Caco-2 (cell line): ENCODE measurements around the gene GSX1. TPM values are rescaled to one million over a fixed set of nuclear protein-coding genes. Genes with fewer than 3 reads are reported as not detected.

Source experiments
- BruUV-seq: library from RNA; stranded (reverse); fragments of 400-500 nt; replicated peaks from 2 replicates; lab custom pipeline; 2021; lab: Mats Ljungman, UMichigan
- CTCF ChIA-PET: fragments of 300-600 bp; sonication (Branson Sonifier 250); formaldehyde crosslinking; loops from one replicate; lab custom pipeline; 2022; ENCODE audit warnings: antibody characterized with exemption; lab: Charles Lee
- POLR2A ChIA-PET: fragments of 300-600 bp; sonication (Branson Sonifier 250); formaldehyde crosslinking; loops from one replicate; lab custom pipeline; 2022; ENCODE audit warnings: antibody characterized with exemption; lab: Charles Lee
- DNase-seq, 2 experiments: peaks; one replicate each; pipeline versions ENCODE4 v3.0.0 to v3.0.0-alpha.2; 2020 to 2022
- H3K27me3 ChIP-seq: replicated peaks from 2 replicates; pipeline ENCODE4 v1.6.0; 2011; ENCODE audit warnings: low read length; ENCODE audit not compliant: control insufficient read depth, insufficient read depth
- H3K36me3 ChIP-seq: 2 replicates; pipeline ENCODE4 v1.5.1; 2011; ENCODE audit warnings: low read length; ENCODE audit not compliant: control insufficient read depth, insufficient read depth
- H3K4me1 ChIP-seq: fragments of 250-450 bp; sonication (Bioruptor Pico); 2 replicates; pipeline ENCODE4 v1.5.1; 2020; ENCODE audit warnings: mild to moderate bottlenecking
- H3K4me3 ChIP-seq: 2 replicates; pipeline ENCODE4 v1.5.1; 2011; ENCODE audit warnings: low read depth, mild to moderate bottlenecking, control low read depth, low read length
- H3K9me3 ChIP-seq: fragments of 250-450 bp; sonication (Bioruptor Pico); 2 replicates; pipeline ENCODE4 v1.5.1; 2020; ENCODE audit warnings: mild to moderate bottlenecking, moderate library complexity
- H3K27ac Mint-ChIP-seq: one replicate; pipeline ENCODE4 v1.8.0; 2022; ENCODE audit warnings: mixed read lengths; ENCODE audit not compliant: unreplicated experiment
- H3K27me3 Mint-ChIP-seq: one replicate; pipeline ENCODE4 v1.8.0; 2022; ENCODE audit warnings: mixed read lengths; ENCODE audit not compliant: insufficient read depth, unreplicated experiment
- H3K36me3 Mint-ChIP-seq: one replicate; pipeline ENCODE4 v1.8.0; 2022; ENCODE audit warnings: mild to moderate bottlenecking, mixed read lengths; ENCODE audit not compliant: insufficient read depth, unreplicated experiment
- H3K4me1 Mint-ChIP-seq: one replicate; pipeline ENCODE4 v1.8.0; 2022; ENCODE audit warnings: low read depth, mixed read lengths; ENCODE audit not compliant: unreplicated experiment
- H3K4me3 Mint-ChIP-seq: one replicate; pipeline ENCODE4 v1.8.0; 2022; ENCODE audit warnings: mild to moderate bottlenecking, moderate library complexity, mixed read lengths; ENCODE audit not compliant: unreplicated experiment
- H3K9me3 Mint-ChIP-seq: one replicate; pipeline ENCODE4 v1.8.0; 2022; ENCODE audit warnings: mixed read lengths; ENCODE audit not compliant: unreplicated experiment
- intact Hi-C: fragments of 100-400 bp; cut with micrococcal nuclease; formaldehyde crosslinking; loops from one replicate; pipeline ENCODE4 v1.10.0; 2022; ENCODE audit not compliant: unreplicated experiment
- total RNA-seq: library from RNA; stranded (reverse); gene quantifications from 2 replicates; pipeline ENCODE4 v1.2.3, GENCODE V29; 2022
- TF ChIP-seq, protein P1 (sequence below), 2 experiments: fragments of 200-600 bp in 1 of 2; IDR thresholded peaks; 1 replicate in 1 of 2; 2 replicates in 1 of 2; pipeline versions ENCODE4 v1.5.1 to v1.8.0; 2011 to 2022; ENCODE audit warnings: antibody characterized with exemption in 1 of 2, control low read depth in 1 of 2, inconsistent platforms in 1 of 2, low read depth in 1 of 2, low read length in 1 of 2, mild to moderate bottlenecking in 1 of 2, moderate library complexity in 1 of 2; ENCODE audit not compliant: insufficient read depth in 1 of 2, severe bottlenecking in 1 of 2, unreplicated experiment in 1 of 2

GSX1 gene
- total RNA-seq, 1 experiment from 2014 or later: not detected

GRCh38 chr13:27790523-27790922 lies 1.8 kb upstream of the GSX1 start:
- H3K36me3 Mint-ChIP-seq: no peaks in the 10 kb centered on the region
- no TSS peak for BruUV-seq
- Histone ChIP-seq H3K4me3 (no peak overlapping the region), H3K4me1 (peaks cover 24% of the 10 kb centered on the region), H3K27me3 (peaks cover 7% of the 10 kb centered on the region), H3K36me3 (no peaks in the 10 kb centered on the region), H3K9me3 (no peaks in the 10 kb centered on the region)
- ChIA-PET CTCF (interaction anchor here (0.6 to 0.7 kb wide), 2 partner anchors 36 to 423 kb away, joined by 3 to 4 read pairs; no protein-coding TSS in a partner anchor), POLR2A (no interaction called here)
- DNase-seq: no peak
- H3K4me3 Mint-ChIP-seq: peak overlapping the region; percentile 4
- intact Hi-C loops: no loop called here
- H3K27me3 Mint-ChIP-seq: peaks cover 55% of the 10 kb centered on the region
- H3K27ac Mint-ChIP-seq: no peak overlapping the region
- peaks cover 20% of the 10 kb centered on the region for H3K4me1 Mint-ChIP-seq
- no peaks in the 10 kb centered on the region for H3K9me3 Mint-ChIP-seq
- TF ChIP-seq, protein P1, sequence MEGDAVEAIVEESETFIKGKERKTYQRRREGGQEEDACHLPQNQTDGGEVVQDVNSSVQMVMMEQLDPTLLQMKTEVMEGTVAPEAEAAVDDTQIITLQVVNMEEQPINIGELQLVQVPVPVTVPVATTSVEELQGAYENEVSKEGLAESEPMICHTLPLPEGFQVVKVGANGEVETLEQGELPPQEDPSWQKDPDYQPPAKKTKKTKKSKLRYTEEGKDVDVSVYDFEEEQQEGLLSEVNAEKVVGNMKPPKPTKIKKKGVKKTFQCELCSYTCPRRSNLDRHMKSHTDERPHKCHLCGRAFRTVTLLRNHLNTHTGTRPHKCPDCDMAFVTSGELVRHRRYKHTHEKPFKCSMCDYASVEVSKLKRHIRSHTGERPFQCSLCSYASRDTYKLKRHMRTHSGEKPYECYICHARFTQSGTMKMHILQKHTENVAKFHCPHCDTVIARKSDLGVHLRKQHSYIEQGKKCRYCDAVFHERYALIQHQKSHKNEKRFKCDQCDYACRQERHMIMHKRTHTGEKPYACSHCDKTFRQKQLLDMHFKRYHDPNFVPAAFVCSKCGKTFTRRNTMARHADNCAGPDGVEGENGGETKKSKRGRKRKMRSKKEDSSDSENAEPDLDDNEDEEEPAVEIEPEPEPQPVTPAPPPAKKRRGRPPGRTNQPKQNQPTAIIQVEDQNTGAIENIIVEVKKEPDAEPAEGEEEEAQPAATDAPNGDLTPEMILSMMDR (IDR thresholded peaks at IDR 0.05; ENCODE audit: insufficient read depth in 1 of 2, low read depth in 1 of 2, low read length in 1 of 2, severe bottlenecking in 1 of 2, unreplicated experiment in 1 of 2): no peak

GRCh38 chr13:27791146-27791900 lies 960 bp upstream of the GSX1 start:
- no TSS peak for BruUV-seq
- H3K4me3 Mint-ChIP-seq: peak overlapping the region; percentile 4
- H3K36me3 Mint-ChIP-seq: no peaks in the 10 kb centered on the region
- Histone ChIP-seq H3K27me3 (peaks cover 7% of the 10 kb centered on the region), H3K4me1 (peaks cover 24% of the 10 kb centered on the region), H3K4me3 (no peak overlapping the region), H3K36me3 (no peaks in the 10 kb centered on the region), H3K9me3 (no peaks in the 10 kb centered on the region)
- DNase-seq: no peak
- H3K27me3 Mint-ChIP-seq: peaks cover 62% of the 10 kb centered on the region
- TF ChIP-seq, protein P1 (IDR thresholded peaks at IDR 0.05; ENCODE audit: insufficient read depth in 1 of 2, low read depth in 1 of 2, low read length in 1 of 2, severe bottlenecking in 1 of 2, unreplicated experiment in 1 of 2): no peak
- H3K27ac Mint-ChIP-seq: no peak overlapping the region
- no peaks in the 10 kb centered on the region for H3K9me3 Mint-ChIP-seq
- ChIA-PET CTCF (no interaction called here), POLR2A (no interaction called here)
- intact Hi-C loops: no loop called here
- H3K4me1 Mint-ChIP-seq: peaks cover 20% of the 10 kb centered on the region

DNA sequence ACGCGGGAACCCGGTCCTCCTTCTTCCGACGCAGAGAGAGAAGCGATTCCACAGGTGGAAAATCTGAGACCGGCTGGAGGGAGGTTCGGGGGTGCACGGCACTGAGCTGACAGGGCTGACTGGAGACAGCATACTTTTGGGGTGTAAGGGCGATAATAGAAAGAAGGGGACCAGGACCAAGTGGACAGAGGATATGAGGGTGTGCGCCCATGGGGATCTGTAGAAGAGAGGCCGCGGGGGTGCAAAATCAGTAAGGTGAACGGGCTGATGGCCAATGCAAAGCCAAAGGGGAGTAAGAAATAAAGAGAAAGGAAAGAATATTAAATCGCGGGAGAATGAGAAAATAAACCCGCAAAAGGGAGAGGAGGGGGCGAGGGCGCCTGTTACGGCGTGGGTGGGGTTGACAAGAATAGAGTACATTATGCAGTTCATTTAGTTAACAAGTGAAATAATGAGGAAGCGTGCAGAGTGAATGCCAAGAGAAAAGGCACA lies 336 bp upstream of the GSX1 start:
- H3K9me3 Mint-ChIP-seq: no peaks in the 10 kb centered on the region
- H3K36me3 Mint-ChIP-seq: no peaks in the 10 kb centered on the region
- no TSS peak for BruUV-seq
- no peaks in the 10 kb centered on the region for H3K36me3 ChIP-seq
- POLR2A ChIA-PET: no interaction called here
- H3K9me3 ChIP-seq: no peaks in the 10 kb centered on the region
- no peak overlapping the region for H3K27ac Mint-ChIP-seq
- CTCF ChIA-PET: no interaction called here
- peaks cover 7% of the 10 kb centered on the region for H3K27me3 ChIP-seq
- peaks cover 24% of the 10 kb centered on the region for H3K4me1 ChIP-seq
- intact Hi-C loops: no loop called here
- peak overlapping the region; percentile 4 for H3K4me3 Mint-ChIP-seq
- no peak for DNase-seq
- no peak overlapping the region for H3K4me3 ChIP-seq
- H3K27me3 Mint-ChIP-seq: peaks cover 61% of the 10 kb centered on the region
- peaks cover 20% of the 10 kb centered on the region for H3K4me1 Mint-ChIP-seq
- TF ChIP-seq, protein P1 (IDR thresholded peaks at IDR 0.05; ENCODE audit: insufficient read depth in 1 of 2, low read depth in 1 of 2, low read length in 1 of 2, severe bottlenecking in 1 of 2, unreplicated experiment in 1 of 2): no peak
